RPMI7951 (cell line): Measurements from ENCODE around the gene DESI2. TPM values are rescaled to one million over a fixed set of nuclear protein-coding genes. Genes with fewer than 3 reads are reported as not detected.
A peak's percentile ranks its signal among the peaks of the same experiment; 100 is the strongest.

Experiments
- DNase-seq: peaks from one replicate; pipeline ENCODE4 v3.0.0-alpha.2; 2012; ENCODE audit warnings: low read depth
- total RNA-seq: library from RNA; depleted of rRNA; stranded (reverse); fragments of >200 nt; shearing (Covaris generic); gene quantifications from 2 replicates; pipeline ENCODE4 v1.2.3, GENCODE V29; 2014; rRNA removed

DESI2 gene
- 66.2 and 71.4 TPM in 2 replicates for total RNA-seq

GRCh38 chr1:244652623-244653438 is at the start of gene DESI2:
Gene DESI2 (plus strand): TSS chr1:244653126. CDS start chr1:244653314, 188 bp downstream.
- DNase-seq = peak; percentile 99

GRCh38 chr1:244603498-244603897 is 49.4 kb upstream of the DESI2 start:
- DNase-seq = peak; percentile 29

- DNase-seq = no peak
Measured at GRCh38 chr1:244605835-244606370, 47.0 kb upstream of the DESI2 start.

GRCh38 chr1:244614113-244614836 is 38.7 kb upstream of the DESI2 start:
- no peak for DNase-seq

GRCh38 chr1:244614879-244615278 is 38.0 kb upstream of the DESI2 start:
- DNase-seq = no peak

- DNase-seq = no peak
Measured at GRCh38 chr1:244615301-244615700, 37.6 kb upstream of the DESI2 start.

GRCh38 chr1:244626709-244627108 is 26.2 kb upstream of the DESI2 start:
- no peak for DNase-seq

GRCh38 chr1:244628789-244629188 is 24.1 kb upstream of the DESI2 start:
- no peak for DNase-seq

- DNase-seq = no peak
Measured at GRCh38 chr1:244633140-244633539, 19.8 kb upstream of the DESI2 start.

GRCh38 chr1:244634546-244634945 is 18.4 kb upstream of the DESI2 start:
- DNase-seq = no peak

- no peak for DNase-seq
Measured at GRCh38 chr1:244636488-244637259, 16.3 kb upstream of the DESI2 start.

- no peak for DNase-seq
Measured at GRCh38 chr1:244639561-244639960, 13.4 kb upstream of the DESI2 start.

- DNase-seq = no peak
Measured at GRCh38 chr1:244640917-244641316, 12.0 kb upstream of the DESI2 start.

GRCh38 chr1:244642526-244642925 is 10.4 kb upstream of the DESI2 start:
- no peak for DNase-seq

- no peak for DNase-seq
Measured at GRCh38 chr1:244642988-244643387, 9.9 kb upstream of the DESI2 start.

- no peak for DNase-seq
Measured at GRCh38 chr1:244645414-244645813, 7.5 kb upstream of the DESI2 start.

GRCh38 chr1:244645890-244646289 is 7.0 kb upstream of the DESI2 start:
- no peak for DNase-seq

GRCh38 chr1:244647819-244648218 is 5.1 kb upstream of the DESI2 start:
- DNase-seq = no peak

- peak; percentile 19 for DNase-seq
Measured at GRCh38 chr1:244651956-244652622, 837 bp upstream of the DESI2 start.

- DNase-seq = peak; percentile 8
Measured at GRCh38 chr1:244653439-244654107, 647 bp downstream of the DESI2 start.
